Measurements from ENCODE around the gene MED26.

DNA sequence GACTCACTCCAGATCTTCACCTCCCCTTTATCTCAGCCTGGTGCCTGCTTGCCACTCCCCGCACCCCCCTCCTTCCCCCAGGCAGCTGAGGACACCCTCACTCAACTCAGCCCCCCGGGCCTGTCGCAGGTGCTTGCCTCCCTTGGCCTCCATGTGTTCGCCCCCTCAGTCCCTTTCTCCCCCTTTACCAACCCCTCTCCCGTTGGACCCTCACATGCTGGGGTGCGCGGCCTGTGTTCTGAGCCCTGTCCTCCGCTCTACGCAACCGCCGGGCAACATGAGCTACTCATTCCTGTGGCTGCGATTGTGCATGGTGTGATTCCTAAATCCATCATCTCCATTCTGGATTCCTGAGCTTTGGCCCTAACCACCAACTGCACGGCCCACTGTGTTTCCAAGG lies 90.9 kb downstream of the MED26 start:
- TF ChIP-seq POLR2A (IDR thresholded peaks at IDR 0.05) = no peak
- TF ChIP-seq, protein P1, sequence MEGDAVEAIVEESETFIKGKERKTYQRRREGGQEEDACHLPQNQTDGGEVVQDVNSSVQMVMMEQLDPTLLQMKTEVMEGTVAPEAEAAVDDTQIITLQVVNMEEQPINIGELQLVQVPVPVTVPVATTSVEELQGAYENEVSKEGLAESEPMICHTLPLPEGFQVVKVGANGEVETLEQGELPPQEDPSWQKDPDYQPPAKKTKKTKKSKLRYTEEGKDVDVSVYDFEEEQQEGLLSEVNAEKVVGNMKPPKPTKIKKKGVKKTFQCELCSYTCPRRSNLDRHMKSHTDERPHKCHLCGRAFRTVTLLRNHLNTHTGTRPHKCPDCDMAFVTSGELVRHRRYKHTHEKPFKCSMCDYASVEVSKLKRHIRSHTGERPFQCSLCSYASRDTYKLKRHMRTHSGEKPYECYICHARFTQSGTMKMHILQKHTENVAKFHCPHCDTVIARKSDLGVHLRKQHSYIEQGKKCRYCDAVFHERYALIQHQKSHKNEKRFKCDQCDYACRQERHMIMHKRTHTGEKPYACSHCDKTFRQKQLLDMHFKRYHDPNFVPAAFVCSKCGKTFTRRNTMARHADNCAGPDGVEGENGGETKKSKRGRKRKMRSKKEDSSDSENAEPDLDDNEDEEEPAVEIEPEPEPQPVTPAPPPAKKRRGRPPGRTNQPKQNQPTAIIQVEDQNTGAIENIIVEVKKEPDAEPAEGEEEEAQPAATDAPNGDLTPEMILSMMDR (IDR thresholded peaks at IDR 0.05) = no peak

Measured in heart left ventricle (tissue), 13 donors.